Measurements from ENCODE around the gene PGD.

DNA sequence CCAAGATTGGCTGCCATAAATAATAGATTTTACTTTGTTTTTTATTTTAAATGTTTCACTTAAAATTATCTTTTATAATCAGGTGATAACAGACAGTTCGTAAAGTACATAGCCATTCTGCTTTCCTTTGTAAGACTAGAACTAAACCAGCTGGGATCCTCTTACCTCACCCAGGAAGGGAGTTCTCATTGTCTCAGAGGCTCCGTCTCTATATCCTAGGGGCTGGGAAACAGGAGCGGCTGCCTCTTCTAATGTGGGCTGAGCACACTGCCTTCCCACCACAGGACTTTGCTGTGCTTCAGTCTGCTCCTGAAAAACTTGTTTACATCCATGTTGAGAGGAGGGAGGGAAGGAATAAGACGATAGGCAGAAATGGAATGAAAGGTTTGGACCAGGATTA lies 45.6 kb upstream of the PGD start:
- TF ChIP-seq, protein P1, sequence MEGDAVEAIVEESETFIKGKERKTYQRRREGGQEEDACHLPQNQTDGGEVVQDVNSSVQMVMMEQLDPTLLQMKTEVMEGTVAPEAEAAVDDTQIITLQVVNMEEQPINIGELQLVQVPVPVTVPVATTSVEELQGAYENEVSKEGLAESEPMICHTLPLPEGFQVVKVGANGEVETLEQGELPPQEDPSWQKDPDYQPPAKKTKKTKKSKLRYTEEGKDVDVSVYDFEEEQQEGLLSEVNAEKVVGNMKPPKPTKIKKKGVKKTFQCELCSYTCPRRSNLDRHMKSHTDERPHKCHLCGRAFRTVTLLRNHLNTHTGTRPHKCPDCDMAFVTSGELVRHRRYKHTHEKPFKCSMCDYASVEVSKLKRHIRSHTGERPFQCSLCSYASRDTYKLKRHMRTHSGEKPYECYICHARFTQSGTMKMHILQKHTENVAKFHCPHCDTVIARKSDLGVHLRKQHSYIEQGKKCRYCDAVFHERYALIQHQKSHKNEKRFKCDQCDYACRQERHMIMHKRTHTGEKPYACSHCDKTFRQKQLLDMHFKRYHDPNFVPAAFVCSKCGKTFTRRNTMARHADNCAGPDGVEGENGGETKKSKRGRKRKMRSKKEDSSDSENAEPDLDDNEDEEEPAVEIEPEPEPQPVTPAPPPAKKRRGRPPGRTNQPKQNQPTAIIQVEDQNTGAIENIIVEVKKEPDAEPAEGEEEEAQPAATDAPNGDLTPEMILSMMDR (IDR thresholded peaks at IDR 0.05) = no peak
- TF ChIP-seq EZH2 (IDR thresholded peaks at IDR 0.05) = no peak
